Hematopoietic multipotent progenitor cell treated with erythropoietin and hydrocortisone succinate and interleukin-3 and kit ligand, for 4 days (in vitro differentiated cells): ENCODE results near the gene GHSR.

Experiments used
- DNase-seq: peaks from one replicate; pipeline ENCODE4 v3.0.0-alpha.2; 2015

GHSR gene

GRCh38 chr3:172447611-172448579 lies at the start of gene GHSR:
Gene GHSR (minus strand): TSS chr3:172448456. CDS start chr3:172448413, 43 bp downstream.
- no peak for DNase-seq

- peak; percentile 92 for DNase-seq
Observed at GRCh38 chr3:172490198-172490669, 42.0 kb upstream of the GHSR start.

- DNase-seq: no peak
Observed at GRCh38 chr3:172478116-172478515, 29.9 kb upstream of the GHSR start.

- peak; percentile 25 for DNase-seq
Observed at GRCh38 chr3:172476347-172476746, 28.1 kb upstream of the GHSR start.

- DNase-seq: no peak
Observed at GRCh38 chr3:172475703-172476102, 27.4 kb upstream of the GHSR start.

- no peak for DNase-seq
Observed at GRCh38 chr3:172471903-172472302, 23.6 kb upstream of the GHSR start.

- DNase-seq: no peak
Observed at GRCh38 chr3:172470588-172470987, 22.3 kb upstream of the GHSR start.

GRCh38 chr3:172467170-172467824 lies 19.0 kb upstream of the GHSR start:
- no peak for DNase-seq

GRCh38 chr3:172466553-172467130 lies 18.4 kb upstream of the GHSR start:
- no peak for DNase-seq

- no peak for DNase-seq
Observed at GRCh38 chr3:172465281-172465680, 17.0 kb upstream of the GHSR start.

GRCh38 chr3:172464306-172464705 lies 16.1 kb upstream of the GHSR start:
- DNase-seq: no peak

- DNase-seq: peak; percentile 67
Observed at GRCh38 chr3:172461530-172462138, 13.4 kb upstream of the GHSR start.

- DNase-seq: no peak
Observed at GRCh38 chr3:172456404-172456803, 8.1 kb upstream of the GHSR start.

- no peak for DNase-seq
Observed at GRCh38 chr3:172454180-172454579, 5.9 kb upstream of the GHSR start.

GRCh38 chr3:172449466-172450149 lies 1.4 kb upstream of the GHSR start:
- peak; percentile 71 for DNase-seq

- DNase-seq: no peak
Observed at GRCh38 chr3:172448661-172449465, 607 bp upstream of the GHSR start.

- DNase-seq: no peak
Observed at GRCh38 chr3:172446198-172446597, 2.1 kb downstream of the GHSR start.

GRCh38 chr3:172444821-172445220 lies 3.4 kb downstream of the GHSR start:
- peak; percentile 24 for DNase-seq

GRCh38 chr3:172442606-172443005 lies 5.7 kb downstream of the GHSR start:
- DNase-seq: no peak

GRCh38 chr3:172441581-172441980 lies 6.7 kb downstream of the GHSR start:
- DNase-seq: no peak

GRCh38 chr3:172438186-172438585 lies 10.1 kb downstream of the GHSR start:
- no peak for DNase-seq

GRCh38 chr3:172437713-172438112 lies 10.5 kb downstream of the GHSR start:
- DNase-seq: no peak
